HEK293T (cell line): ENCODE data around the gene BAIAP2.

Source experiments
- CTCF ChIA-PET: fragments of 350-600 bp; formaldehyde crosslinking; extraction: SDS; loops from one replicate; lab custom pipeline; 2021; ENCODE audit warnings: antibody characterized with exemption, inconsistent platforms; lab: Yijun Ruan, JAX
- POLR2A ChIA-PET: fragments of 350-600 bp; formaldehyde crosslinking; extraction: SDS; loops from one replicate; lab custom pipeline; 2020; ENCODE audit warnings: antibody characterized with exemption, inconsistent platforms; lab: Yijun Ruan, JAX
- DNase-seq: peaks from one replicate; pipeline ENCODE4 v3.0.0; 2012; ENCODE audit warnings: mixed read lengths; ENCODE audit errors: extremely low spot score
- ARNT ChIP-seq: fragments of 450-650 bp; IDR thresholded peaks from 2 replicates; pipeline ENCODE4 v1.6.1; 2017; ENCODE audit warnings: mild to moderate bottlenecking
- BHLHE40 ChIP-seq: fragments of 450-650 bp; IDR thresholded peaks from 2 replicates; pipeline ENCODE4 v1.6.1; 2016; ENCODE audit warnings: mild to moderate bottlenecking, moderate library complexity, borderline replicate concordance
- CTBP1 ChIP-seq: fragments of 450-650 bp; IDR thresholded peaks from 2 replicates; pipeline ENCODE4 v1.6.1; 2016; ENCODE audit warnings: borderline replicate concordance
- ELF4 ChIP-seq: fragments of 450-650 bp; IDR thresholded peaks from 2 replicates; pipeline ENCODE4 v1.6.1; 2017; ENCODE audit warnings: antibody characterized with exemption
- FOXA1 ChIP-seq: fragments of 450-650 bp; IDR thresholded peaks from 2 replicates; pipeline ENCODE4 v1.6.1; 2016; ENCODE audit warnings: mild to moderate bottlenecking
- FOXK2 ChIP-seq: fragments of 450-650 bp; IDR thresholded peaks from 2 replicates; pipeline ENCODE4 v1.6.1; 2016; ENCODE audit warnings: mild to moderate bottlenecking
- FOXM1 ChIP-seq: fragments of 450-650 bp; IDR thresholded peaks from 2 replicates; pipeline ENCODE4 v1.6.1; 2017; ENCODE audit warnings: mild to moderate bottlenecking, borderline replicate concordance
- HDGF ChIP-seq: fragments of 450-650 bp; IDR thresholded peaks from 2 replicates; pipeline ENCODE4 v1.6.1; 2017; ENCODE audit warnings: antibody characterized with exemption, borderline replicate concordance
- L3MBTL2 ChIP-seq: fragments of 450-650 bp; conservative IDR thresholded peaks from 2 replicates; pipeline ENCODE4 v1.6.1; 2016; ENCODE audit warnings: mild to moderate bottlenecking
- LEF1 ChIP-seq: fragments of 450-650 bp; IDR thresholded peaks from 2 replicates; pipeline ENCODE4 v1.6.1; 2017; ENCODE audit warnings: mild to moderate bottlenecking, borderline replicate concordance
- NFRKB ChIP-seq: fragments of 450-650 bp; IDR thresholded peaks from 2 replicates; pipeline ENCODE4 v1.6.1; 2016; ENCODE audit warnings: mild to moderate bottlenecking, moderate library complexity
- SP1 ChIP-seq: fragments of 450-650 bp; IDR thresholded peaks from 2 replicates; pipeline ENCODE4 v1.6.1; 2017
- SUZ12 ChIP-seq: fragments of 450-650 bp; IDR thresholded peaks from 2 replicates; pipeline ENCODE4 v1.6.1; 2016; ENCODE audit warnings: mild to moderate bottlenecking
- TARDBP ChIP-seq: fragments of 450-650 bp; IDR thresholded peaks from 2 replicates; pipeline ENCODE4 v1.6.1; 2016
- ZNF384 ChIP-seq: fragments of 450-650 bp; IDR thresholded peaks from 2 replicates; pipeline ENCODE4 v1.6.1; 2016
- TF ChIP-seq, protein P1 (sequence below): fragments of 450-650 bp; IDR thresholded peaks from 2 replicates; pipeline ENCODE4 v1.6.1; 2016

BAIAP2 gene

DNA sequence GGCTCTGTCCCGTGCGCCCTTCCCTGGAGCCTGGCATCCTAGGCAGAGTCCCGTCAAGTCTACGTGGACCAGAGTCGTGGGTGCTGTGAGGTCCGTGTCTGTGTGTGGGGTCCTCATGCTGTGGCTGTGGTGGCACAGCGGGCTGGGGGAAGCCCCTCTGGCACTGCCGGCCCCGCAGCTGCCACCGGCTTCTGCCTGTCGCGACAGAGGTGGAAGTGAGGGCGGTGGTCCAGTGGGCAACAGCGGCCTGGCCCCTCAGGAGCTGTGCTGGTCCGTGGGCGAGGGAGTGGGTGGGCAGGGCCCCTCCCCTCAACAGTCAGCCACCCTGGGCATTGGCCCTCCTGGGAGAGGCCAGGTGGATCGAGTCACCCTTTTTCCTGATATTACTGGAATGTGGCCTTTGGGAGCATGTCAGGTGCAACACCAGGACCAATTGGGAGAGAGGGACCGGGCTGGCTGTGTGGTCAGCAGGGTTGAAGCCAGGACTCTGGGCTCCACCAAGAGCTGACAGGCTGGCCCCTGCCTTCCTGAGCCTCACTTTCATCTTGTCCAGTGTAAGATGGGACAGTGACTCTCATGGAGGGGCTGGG, 11.9 kb downstream of the BAIAP2 start:
- CTCF ChIA-PET: no interaction called here
- DNase-seq: no peak
- POLR2A ChIA-PET: no interaction called here
- TF ChIP-seq, protein P1, sequence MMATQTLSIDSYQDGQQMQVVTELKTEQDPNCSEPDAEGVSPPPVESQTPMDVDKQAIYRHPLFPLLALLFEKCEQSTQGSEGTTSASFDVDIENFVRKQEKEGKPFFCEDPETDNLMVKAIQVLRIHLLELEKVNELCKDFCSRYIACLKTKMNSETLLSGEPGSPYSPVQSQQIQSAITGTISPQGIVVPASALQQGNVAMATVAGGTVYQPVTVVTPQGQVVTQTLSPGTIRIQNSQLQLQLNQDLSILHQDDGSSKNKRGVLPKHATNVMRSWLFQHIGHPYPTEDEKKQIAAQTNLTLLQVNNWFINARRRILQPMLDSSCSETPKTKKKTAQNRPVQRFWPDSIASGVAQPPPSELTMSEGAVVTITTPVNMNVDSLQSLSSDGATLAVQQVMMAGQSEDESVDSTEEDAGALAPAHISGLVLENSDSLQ: no peak
- TF ChIP-seq FOXK2: no peak

DNA sequence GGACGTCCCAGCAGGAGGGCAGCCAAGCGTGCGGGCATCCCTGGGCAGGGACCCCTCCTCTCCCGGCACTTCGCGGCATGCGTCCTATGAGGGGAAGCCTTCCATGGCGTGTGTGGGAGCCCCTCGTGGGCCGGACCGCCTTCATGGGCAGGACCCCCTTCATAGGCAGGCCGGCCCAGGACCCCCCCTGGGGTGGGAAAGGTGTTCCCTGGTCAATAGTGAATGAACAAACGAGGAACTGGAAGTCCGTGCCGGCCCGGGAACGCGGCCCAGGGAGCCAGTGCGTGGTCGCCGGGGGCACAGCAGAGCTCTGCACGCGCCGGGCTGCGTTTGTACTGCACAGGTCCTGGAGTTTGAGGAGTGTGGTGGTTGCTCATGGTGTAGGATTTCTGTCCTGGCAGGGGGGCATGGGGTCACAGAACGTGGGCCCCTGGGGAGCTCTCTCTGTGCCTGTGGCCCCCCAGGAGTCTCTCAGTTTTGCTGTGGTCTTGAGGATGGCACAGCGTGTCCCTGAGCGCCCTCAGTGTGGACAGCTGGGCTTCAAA, 13.9 kb downstream of the BAIAP2 start:
- CTCF ChIA-PET: no interaction called here
- TF ChIP-seq SP1: no peak
- no peak for TF ChIP-seq CTBP1
- TF ChIP-seq SUZ12: no peak
- no peak for TF ChIP-seq FOXA1
- no peak for TF ChIP-seq ARNT
- no peak for TF ChIP-seq L3MBTL2
- TF ChIP-seq BHLHE40: no peak
- TF ChIP-seq FOXK2: no peak
- no peak for TF ChIP-seq LEF1
- TF ChIP-seq ZNF384: no peak
- no peak for TF ChIP-seq NFRKB
- no peak for DNase-seq
- POLR2A ChIA-PET: interaction anchor here (1.2 kb wide), 1 partner anchor 13 kb away, joined by 4 read pairs; no protein-coding TSS in a partner anchor

DNA sequence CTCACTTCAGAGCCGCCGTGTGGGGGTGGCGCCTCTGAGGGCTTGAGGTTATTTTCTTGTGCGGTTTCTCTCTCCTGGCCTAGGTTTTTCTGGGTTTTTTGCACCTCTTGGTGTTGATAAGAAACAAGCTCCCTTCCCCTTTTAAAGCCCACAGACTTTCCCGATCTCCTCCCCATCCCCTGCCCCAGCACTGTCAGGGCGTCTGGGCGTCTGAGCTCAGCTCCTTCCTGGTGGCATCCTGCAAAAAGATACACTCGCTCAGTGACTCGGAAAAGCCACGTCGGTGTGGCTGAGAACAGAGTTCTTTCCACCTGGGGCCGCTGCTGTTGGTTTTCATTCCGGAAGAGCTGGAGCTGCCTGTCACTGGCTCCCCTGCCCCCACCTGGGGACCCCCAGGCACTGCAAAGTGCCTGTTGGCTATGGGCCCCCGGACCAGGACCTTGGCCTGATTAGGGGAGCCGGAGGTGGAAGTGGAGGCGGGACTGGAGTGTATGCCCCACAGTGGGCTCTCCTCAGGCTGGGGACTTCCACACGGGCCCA, 14.5 kb downstream of the BAIAP2 start:
- DNase-seq: no peak
- no peak for TF ChIP-seq ZNF384
- TF ChIP-seq CTBP1: no peak
- TF ChIP-seq, protein P1: no peak
- TF ChIP-seq NFRKB: no peak
- TF ChIP-seq ELF4: no peak
- TF ChIP-seq ARNT: no peak
- no peak for TF ChIP-seq HDGF
- no peak for TF ChIP-seq FOXK2
- TF ChIP-seq FOXA1: no peak
- no peak for TF ChIP-seq SP1
- ChIA-PET POLR2A (interaction anchor here (1.2 kb wide), 1 partner anchor 14 kb away, joined by 4 read pairs; no protein-coding TSS in a partner anchor), CTCF (no interaction called here)

DNA sequence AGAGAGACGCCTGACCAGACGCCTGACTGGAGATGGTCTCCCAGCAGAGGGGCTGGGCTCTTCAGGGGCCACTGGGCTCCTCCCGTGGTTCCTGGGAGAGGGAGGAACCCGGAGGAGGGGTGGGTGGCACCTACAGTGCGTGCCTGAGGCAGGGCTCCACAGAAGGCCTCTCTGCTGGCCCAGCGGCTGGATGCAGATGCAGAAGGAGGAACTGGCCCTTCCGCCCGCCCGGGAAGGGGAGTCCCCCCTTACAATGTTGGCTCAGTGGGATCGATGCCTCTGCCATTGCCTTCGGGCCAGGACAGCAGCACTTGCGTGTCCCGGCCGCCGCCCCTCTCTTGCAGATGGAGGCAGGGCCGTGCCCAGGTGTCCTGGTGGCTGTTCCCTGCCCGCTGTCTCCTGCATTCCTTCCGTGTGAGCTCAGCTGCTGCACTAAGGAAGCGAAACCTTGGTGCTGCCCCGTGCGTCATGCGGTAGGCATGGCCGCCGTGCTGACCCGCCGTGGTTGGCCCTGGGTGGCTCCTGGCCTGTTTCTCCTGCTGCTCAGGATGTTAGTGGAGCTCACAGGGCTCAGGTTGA, 15.1 kb downstream of the BAIAP2 start:
- ChIA-PET POLR2A (interaction anchor here (1.2 kb wide), 1 partner anchor 15 kb away, joined by 4 read pairs; no protein-coding TSS in a partner anchor), CTCF (no interaction called here)
- no peak for DNase-seq
- TF ChIP-seq FOXM1: no peak
- no peak for TF ChIP-seq LEF1
- no peak for TF ChIP-seq BHLHE40
- TF ChIP-seq CTBP1: no peak
- no peak for TF ChIP-seq L3MBTL2
- no peak for TF ChIP-seq NFRKB
- no peak for TF ChIP-seq FOXA1

DNA sequence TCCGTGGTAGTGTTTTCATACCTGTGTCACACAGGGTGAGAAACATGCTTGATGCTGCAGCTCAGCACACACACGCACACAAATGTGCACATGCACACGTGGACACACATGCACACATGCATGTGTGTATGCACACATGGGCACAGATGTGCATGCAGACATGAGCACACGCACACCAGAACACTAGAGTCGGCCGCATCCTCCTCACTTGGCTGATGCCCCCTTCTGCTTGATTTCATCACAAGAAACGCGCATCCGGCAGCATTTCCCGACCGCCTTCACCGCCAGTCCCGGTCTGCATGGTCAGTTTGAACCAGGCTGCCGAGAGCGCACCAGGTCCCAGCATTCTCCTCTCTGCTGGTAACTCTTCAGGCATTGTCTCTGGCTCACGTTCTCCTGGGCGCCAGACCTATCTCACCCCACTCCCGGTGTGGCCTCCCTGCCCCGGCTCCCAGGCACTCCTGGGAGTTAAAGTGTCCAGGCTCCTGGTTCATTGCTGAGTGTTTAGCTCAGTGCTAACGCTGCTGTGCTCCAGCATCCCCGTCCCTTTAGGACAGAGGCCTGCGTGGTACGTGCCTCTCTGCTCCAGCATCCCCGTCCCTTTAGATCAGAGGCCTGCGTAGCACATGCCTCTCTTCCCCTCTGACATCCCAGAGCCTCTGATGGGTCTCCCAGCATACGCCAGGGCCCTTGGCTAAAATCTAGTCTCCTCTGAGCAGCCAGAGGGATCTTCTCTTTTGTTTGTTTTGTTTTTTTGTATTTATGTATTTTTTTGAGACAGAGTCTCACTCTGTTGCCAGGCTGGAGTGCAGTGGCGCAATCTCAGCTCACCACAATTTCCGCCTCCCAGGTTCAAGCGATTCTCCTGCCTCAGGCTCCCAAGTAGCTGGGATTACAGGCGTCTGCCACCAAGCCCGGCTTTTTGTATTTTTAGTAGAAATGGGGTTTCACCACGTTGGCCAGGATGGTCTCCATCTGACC, 16.0 kb downstream of the BAIAP2 start:
- ChIA-PET POLR2A (interaction anchor here (1.4 kb wide), 1 partner anchor 8 kb away, joined by 3 read pairs; no protein-coding TSS in a partner anchor), CTCF (no interaction called here)
- no peak for TF ChIP-seq FOXM1
- no peak for TF ChIP-seq SUZ12
- no peak for TF ChIP-seq BHLHE40
- no peak for TF ChIP-seq L3MBTL2
- TF ChIP-seq FOXK2: no peak
- TF ChIP-seq ELF4: no peak
- no peak for TF ChIP-seq ARNT
- no peak for TF ChIP-seq TARDBP
- TF ChIP-seq, protein P1: no peak
- TF ChIP-seq NFRKB: no peak
- TF ChIP-seq SP1: no peak
- TF ChIP-seq ZNF384: no peak
- TF ChIP-seq FOXA1: no peak
- no peak for TF ChIP-seq LEF1
- TF ChIP-seq HDGF: no peak
- no peak for TF ChIP-seq CTBP1
- DNase-seq: no peak
